IPS-NIHi11 (cell line): Measurements from ENCODE around the gene SP6.

Experiments used
- DNase-seq: peaks from one replicate; pipeline ENCODE4 v3.0.0; 2012; ENCODE audit warnings: mixed read lengths, low spot score

Gene SP6

DNA sequence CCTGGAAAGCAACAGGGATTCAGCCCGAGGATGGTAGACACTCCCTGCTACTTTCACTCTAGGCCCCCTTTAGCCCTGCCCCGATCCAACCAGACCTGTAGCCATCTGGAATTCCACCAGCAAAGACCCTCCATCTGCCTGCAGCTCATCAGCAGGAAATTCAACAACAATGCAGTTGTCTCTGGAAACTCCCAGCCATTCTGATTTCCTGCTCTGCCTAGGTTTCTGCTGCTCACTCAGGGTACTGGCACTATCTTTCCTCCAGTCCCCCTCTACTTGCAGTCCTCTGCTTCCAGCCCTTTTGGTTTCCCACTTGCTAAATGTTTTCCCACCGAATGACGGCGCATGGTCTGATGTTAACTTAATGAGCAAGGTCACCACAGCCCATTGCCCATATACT lies 2.7 kb upstream of the SP6 start:
- DNase-seq = no peak

DNA sequence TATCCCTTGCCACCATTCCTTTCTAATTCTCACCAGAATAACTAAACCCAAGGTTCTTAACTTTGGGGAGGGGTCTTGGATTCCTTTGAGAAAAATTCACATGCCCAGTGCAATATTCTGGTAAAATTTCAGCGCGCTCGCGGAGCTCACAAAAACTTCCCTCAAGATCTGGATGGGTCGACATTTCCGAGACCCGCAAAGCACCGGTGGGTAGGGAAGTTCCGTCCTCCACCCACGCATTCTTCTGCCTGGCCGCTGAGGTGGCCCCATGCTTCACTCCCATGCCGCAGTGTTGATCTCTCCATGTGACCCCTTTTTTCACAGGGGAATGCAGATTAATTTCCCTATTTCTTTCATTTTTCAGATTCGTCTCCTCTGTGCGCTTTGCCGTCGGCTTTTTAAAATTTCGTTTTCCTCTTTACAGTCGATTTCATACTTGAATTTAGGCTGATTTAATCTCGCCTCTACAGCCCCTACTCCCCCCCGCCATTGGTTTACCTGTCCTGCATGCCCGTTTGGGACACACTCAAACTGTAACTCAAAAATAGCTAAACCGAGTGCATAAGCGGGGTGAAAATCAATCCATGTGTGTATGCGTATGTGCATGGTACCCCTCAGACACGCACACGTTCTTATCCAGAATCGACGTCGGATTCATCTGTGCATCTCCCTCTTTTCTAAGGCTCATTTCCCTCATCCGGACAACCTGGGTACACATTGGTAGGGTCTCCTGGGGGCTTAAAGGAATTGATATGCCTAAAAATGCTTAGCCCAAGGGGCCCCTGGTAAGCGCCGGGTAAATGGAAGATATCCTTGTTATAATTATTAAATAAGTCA lies 1.4 kb upstream of the SP6 start:
- peak; percentile 46 for DNase-seq

DNA sequence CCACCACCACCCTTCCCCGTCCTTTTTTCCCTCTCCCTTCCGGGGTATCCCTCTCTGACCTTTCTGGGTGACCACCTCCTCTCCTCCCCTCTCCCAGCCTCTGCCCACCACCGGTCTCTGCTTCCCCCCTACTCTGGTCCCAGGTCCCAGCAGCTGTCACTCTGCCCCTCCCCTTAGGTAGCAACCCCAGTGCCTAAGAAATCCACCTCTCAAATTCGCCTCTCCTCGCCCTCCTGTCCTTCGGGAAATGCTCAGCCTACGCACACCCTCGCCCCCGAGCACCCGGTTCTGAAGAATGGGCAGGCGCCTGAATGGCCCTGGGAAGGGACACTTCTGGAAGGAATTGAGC lies 775 bp upstream of the SP6 start:
- peak; percentile 55 for DNase-seq

DNA sequence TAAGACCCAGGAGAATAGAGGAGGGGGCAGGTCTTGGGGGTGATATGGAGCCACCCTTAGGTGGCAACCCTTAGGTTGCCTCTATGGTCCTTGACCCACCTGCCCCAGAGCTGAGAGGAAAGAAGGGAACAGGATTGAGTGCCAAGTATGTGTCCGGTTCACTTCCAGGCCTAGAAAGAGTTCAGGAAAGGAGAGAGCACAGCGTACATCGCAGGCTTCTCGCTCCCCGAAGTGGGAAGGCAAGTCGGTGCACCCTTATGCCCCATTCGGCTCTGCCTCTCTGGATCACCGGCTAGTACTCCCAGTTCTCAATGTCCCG lies 631 bp downstream of the SP6 start:
- DNase-seq = no peak

DNA sequence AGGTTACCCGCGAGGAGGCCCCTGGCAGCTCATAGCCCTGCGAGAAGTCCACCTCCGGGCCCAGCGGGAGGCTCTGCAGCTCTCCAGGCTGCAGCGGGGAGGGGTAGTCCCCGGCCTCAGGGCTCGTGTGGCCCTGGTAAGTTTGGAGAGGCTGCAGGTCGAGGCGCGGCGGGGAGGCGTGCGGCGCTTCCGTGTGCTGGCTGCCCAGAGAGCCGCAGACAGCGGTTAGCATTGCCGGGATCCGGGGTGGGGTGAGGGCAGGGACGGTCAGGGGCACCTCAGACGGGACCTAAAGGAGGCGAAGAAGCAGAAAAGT lies 2.8 kb downstream of the SP6 start:
- DNase-seq = no peak

DNA sequence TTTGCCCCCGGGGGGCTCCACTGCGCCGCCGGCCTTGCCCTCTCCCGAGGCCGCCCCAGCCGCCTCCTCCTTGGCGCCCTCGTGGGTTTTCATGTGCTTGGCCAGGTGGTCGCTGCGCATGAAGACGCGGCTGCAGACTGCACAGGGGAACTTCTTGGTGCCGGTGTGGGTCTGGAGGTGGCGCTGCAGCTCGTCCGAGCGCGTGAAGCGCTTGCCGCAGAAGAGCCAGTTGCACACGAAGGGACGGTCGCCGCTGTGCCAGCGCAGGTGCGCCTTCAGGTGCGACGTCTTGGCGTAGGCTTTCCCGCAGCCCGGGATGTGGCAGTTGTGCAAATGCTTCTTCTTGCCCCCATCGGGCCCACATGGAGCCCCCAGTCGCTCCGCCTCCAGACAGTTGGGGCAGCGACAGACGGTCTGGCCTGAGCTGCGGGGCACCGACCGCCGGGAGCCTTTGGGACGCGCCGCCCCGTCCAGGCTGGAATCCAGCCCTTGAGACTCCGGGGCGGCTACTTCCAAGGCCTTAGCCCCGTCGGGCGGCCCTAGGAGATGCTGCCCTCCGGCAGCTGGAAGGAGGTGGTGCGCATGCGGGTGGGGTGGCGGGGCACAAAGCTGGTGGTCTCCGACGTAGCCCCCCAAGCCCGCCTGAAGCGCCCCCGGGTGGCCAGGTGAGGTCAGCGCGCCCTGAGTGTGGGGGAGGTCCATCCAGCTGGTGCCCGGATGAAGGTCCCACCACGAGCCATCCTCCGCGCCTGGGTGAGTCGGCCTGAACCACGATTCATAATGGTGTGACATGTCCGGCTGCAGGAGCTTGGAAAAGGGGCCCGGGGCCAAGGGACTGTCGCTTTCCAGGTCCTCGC lies 3.4 kb downstream of the SP6 start:
- DNase-seq = peak; percentile 63

DNA sequence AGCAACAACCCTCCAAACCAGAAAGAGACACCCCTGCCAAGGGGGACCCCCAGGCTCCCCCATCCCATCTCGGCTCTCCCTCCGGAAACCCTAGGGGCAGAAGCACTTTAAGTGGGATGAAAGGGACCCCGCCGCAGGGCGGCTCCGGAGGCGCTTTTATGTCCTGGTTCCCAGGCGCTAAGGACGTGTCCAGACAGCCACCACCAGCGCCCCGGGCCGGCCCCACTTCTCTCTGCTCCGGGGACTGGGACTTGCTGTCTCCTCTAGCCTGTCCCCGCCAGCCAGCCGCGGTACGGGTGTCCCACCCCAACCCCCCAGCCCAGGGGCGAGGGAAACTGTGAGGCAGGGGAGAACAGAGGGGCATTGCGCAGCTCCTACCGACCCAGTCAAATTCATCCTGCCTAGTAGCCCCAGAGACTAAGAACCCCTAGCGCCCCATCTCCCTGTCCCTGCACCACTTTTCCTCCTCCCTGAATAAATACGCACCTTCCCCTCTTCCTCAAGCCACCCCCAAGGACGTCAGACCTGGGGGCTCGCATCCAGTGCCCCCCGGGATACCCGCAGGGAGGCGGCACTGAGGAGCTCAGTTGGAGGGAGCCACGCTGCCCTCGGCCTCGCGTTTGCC lies 4.1 kb downstream of the SP6 start:
- DNase-seq = no peak

DNA sequence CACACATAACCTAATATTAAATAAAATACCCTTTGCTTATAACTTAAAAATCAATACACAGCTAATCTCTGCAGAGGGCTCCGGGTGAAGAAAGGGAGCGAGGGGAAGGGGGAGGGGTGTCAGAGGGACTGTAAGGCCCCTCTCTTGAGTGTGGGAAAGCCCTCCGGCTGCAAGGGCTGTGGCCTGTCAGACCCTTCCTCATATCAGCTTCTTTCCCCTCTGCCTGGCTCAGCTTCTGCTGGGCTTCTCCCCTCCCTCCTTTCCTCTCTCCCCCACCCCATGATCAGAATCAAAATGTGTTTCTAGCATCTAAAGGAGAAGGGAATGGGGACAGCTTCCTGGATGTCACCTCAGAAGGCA lies 5.3 kb downstream of the SP6 start:
- no peak for DNase-seq

DNA sequence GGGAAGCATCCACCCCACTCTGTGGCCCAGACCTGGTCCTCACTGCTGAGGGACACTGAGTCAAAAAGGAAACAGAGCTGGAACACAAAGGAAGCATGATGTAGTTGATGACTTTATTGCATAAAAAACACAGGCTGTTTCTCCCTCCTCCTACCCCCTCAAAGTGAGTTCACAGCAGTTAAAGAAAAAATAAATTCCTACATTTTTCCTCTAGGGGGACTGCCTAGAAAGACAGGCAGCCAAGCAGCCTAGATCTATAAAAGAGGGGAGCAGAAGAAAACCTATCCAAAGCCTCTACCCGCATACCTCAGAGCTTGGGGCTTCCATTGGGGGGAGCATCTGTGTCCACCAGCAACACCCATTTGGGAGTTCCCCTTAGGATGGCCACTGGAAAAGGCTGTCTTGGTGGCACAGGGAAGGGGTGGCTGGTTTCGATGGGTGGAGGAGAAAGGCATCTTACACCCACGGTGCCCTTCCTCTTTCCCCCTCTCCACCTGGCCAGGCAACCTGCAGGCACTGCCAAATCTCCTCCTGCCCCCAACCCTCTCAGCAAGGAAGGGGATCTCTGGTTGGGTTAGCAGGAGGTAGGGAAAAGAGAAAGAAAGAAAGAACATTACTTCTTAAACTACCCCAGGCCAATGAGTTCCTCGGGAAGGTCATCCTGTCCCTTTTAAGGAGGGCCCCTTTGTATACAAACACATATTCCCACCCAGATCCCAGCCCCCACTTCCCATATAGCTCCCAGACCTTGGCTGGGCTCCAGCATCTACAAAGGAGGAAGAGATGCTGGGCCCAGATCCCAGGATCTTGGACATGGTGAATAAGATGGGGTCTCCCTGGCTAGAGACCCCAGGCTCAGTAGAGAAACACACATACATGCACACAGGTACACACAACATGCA lies 5.9 kb downstream of the SP6 start:
- DNase-seq = no peak

DNA sequence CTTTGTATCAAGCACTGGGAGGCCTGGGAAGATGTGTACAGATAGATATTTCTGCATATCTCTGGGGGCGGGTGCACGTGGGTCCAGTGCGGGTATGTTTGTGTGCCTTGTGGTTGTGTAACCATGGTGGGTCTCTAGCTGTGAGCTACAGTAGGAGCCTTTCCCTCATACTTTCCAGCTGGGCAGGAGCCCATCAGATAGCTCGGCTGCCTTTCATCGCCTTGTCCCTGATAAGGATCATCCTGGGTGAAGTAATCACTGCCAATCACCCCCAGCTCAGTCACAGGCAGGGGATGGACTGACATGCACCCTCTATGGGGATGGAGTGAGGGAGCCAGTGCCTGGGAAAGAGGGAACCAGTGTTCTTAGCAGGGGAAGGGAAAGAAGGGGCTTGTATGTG lies 6.7 kb downstream of the SP6 start:
- DNase-seq = no peak

DNA sequence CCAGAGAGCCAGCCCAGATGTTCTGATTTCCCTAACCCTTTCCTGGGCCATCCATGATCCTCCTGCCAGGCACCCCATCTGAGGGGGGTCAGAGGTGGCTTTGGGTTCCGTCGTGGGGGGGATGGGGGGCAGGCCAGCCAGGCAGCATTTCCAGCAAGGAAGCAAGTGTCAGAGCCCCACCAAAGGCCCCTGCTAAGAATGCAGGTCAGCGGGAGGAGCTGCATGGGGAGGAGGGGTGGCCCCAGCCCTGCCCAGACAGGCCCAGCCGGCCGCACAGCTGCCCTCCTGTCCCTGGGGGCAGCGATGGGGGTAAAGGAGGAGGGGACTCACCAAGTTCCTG lies 7.6 kb downstream of the SP6 start:
- no peak for DNase-seq

DNA sequence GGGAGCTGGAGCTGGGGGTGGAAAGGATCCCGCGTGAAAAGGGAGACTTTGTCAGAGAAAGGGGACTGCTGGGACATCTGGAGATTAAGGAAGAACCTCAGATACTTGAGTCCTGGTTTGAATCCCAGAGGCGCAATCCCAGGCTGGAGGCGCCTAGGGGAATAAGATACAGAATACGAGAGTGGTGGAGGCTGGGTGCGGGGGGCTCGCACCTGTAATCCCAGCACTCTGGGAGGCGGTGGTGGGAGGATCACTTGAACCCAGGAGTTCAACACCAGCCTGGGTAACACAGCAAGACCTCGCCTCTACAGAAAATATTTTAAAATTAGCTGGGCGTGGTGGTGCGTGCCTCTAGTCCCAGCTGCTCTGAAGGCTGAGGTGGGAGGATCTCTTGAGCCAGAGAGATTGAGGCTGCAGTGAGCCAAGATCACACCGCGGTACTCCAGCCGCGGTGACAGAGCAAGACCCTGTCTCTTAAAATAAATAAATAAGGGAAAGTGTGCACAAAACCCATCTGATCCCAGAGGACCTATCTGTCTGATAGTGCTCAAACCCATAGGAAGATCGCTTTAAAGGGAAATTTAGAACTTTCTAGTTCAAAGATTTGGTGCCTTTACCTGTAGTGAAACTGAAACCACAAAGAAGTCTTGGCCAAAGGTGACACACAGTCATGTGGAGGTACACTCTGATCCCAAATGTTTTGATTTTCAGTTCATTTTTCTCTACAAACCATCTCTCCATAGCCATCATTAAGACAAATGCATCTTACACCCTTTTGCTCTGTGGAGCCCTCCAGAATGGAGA lies 9.3 kb downstream of the SP6 start:
- no peak for DNase-seq

DNA sequence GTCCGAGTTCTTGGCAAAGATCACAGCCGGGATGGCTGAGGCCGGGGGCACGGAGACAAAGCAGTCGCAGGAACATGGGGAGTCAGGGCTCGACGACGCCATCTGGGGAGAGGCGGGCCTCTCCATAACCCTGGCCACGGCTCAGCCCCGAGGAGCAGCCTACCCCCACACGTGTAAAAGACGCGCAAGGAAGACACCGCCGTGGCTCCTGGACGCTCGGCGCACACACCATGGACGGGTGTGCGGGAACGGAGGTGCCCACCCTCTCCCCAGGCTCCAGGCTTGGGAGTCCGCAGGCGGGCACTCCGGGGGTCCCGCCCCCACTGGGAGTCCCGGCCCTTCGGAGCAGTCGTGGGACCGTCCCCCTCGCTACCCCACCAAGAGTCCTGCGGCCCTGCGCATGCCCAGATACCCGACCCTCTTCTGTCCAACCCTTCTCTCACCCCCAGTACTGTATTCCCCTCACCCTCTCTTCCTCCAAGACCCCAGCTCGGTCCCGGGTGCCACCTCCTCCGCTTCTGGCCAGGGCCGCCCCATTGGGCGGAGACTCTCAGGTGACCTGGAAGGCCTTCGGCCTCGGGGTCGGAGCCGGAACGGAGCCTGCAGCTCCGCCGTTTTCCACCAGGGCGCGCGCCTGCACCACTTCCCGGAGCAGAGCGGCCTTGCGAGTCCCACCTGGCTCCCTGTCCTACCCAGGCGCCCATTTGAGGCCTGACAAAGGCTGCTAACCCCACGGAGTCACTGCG lies 10.0 kb downstream of the SP6 start, which contains the start of gene SCRN2:
Gene SCRN2 (minus strand): TSS at position 532 of the 746 bp plus-strand sequence. CDS start 430 bp downstream, at position 102.
- DNase-seq = peak; percentile 96

DNA sequence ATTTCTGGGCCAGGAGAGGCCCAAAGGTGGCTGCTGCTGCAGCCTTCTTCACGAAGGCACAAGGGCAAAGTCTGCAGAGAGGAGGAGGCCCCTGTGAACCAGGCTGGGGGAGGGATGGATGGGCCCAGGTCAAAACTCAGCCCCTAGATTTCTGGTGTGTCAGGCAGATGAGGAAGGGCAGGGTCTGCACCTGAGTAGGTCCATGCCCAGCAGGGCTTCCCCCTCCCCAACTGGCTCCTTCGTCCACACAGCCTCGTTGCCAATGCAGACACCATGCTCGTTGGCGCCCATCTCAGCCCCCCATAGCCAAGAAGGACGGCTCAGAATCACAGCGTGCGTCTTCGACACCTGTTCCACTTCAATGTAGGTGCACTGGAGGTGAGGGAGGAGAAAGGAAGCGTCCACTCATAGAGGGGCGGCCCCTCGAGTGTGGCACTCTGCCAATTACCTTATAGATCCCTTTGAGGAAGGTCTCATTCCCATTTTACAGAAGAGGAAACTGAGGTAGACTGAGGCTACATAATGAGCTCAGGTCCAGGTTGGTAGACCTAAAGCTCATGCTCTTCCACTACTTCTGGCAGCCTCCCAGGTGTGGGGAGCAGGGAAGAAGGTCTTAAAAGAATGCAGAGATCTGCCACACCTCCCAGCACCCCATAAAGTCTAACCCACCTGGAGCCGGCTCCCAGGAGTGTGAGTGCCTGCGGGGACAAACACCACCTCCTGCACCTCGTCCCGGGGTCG lies 10.8 kb downstream of the SP6 start:
- no peak for DNase-seq

DNA sequence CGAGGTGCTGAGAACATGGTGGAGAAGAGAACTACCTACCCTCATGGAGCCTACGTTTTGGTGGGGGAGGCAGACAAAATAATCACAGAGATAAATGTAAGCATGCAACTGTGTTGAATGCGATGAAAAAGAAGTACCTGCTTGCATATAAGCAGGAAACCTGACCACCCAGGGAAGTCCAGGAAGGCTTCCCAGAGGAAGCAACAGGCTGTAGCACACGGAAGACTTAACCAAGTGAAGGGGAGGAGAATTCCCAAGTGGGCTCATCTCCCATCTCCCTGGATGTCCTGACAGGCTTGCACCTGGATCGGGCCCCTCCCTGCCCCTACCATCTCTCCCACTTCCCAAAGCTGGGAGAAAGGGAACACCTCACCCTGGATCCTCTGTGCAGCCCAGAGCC lies 11.9 kb downstream of the SP6 start:
- no peak for DNase-seq

DNA sequence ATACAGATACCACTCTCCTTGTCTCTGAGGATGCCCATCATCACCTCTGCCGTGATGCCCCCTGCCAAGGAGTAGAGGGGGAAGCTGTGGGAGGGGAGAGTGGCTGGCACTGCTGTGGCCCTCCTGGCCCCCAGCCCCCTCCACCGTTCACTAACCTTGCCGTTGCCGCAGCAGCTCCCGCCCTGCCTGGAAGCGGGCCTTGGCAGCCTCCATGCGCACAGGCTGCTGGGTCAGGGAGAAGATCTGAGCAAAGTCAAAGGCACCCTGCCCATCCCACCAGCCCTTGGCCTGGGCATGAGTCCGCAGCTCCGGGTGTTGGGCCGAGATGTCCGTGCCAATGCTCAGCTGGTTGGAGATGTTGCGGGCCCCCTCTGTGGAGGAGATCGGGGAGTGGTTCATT lies 12.3 kb downstream of the SP6 start:
- no peak for DNase-seq

DNA sequence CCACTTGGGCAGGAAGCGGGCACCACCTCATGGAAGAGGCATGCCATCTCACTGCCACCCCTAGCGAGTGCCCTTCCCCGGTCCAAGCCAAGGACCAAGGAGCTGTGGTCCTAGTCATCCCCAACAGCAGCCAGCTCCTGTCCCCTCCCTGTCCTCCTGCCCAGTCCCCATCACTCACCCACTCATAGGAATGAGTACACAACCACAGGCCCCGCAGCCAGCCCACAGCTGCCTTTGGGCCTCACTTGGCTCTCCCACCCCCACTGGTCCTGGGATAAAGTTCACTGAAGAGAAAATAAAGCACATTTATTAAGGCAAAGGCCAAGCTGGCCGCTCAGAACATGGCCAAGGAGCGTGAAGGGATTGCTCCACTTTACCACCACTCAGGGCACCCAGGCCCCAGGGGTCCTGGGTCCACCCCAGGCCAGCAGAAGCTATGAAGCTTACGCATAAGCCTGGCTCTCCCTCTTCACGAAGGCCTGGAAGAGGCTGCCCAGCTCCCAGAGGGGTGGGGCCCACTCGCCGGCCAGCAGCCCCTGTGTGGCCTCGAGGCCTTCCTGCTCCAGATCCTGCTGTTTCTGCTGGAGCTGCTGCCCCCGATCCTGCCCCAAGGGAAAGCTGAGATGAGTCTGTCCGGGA lies 13.4 kb downstream of the SP6 start:
- no peak for DNase-seq

DNA sequence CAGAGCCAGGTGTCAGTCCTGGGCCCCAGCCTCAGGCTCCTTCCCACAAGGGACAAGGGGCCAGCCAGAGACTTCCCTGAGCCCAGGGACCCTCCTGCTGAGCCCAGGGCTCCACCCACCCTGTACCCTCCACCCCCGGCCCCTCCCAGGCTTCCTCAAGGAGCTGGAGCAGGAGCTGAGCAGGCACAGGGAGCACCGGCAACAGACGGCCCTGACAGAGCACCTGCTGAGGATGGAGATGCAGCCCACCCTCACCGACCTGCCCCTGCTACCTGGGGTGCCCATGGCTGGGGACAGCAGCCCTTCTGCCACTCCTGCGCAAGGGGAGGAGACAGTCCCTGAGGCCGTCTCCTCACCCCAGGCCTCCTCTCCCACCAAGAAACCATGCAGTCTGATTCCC lies 14.4 kb downstream of the SP6 start:
- no peak for DNase-seq

DNA sequence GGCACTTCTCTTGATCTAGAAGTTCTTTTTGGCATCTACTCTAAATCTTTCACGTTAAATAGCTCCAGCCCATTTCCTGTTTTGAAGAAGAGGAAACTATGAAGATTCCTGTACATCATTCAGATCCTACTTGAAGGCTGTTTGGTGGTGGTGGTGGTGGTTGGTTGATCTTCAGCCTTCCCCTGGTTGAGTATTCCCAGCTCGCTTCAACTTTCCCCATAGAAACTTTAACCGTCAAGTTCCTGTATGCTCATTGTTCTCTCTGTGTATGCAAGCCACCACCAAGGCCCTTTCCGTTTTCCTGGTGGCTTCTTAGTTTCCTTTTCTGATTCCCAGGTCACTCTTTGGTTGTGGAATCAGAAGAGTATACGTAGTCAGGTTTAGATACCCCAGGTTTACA lies 16.2 kb downstream of the SP6 start:
- DNase-seq = no peak

DNA sequence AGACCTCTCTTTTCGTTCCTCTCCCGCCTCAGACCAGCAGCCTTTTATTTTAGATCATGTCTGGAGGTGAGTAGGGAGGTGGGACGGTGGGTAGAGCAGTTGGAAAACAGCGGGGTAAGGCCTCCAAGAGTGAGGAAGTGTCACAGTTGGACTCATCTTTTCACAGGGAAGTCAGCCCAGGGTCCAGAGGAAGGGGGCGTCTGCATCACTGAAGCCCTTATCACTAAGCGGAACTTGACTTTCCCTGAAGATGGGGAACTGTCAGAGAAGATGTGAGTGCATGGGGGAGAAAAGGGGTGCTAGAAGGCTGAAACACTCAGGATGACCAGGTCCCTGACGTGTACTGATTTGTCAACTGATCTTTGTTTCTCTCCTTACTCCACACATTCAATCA lies 19.0 kb downstream of the SP6 start:
- no peak for DNase-seq
